Astrocyte of the spinal cord (primary cell): ENCODE data around the gene PTPRN.
"Not testable (repeated sequence)": the region's sequence is repeated elsewhere in the genome, so short reads cannot be mapped to it uniquely, and the experiment has no call there.

Experiments used
- DNase-seq: peaks from one replicate; pipeline ENCODE4 v3.0.0; 2011; ENCODE audit warnings: low read depth, low spot score
- H3K4me3 ChIP-seq: 2 replicates; pipeline ENCODE4 v1.5.1; 2011; ENCODE audit warnings: low read depth, mild to moderate bottlenecking, low read length, moderate library complexity
- CTCF ChIP-seq: IDR thresholded peaks from 2 replicates; pipeline ENCODE4 v1.5.1; 2012; ENCODE audit warnings: low read depth, mild to moderate bottlenecking, low read length, inconsistent platforms
- in situ Hi-C: cut with HindIII; loops from 2 replicates; pipeline ENCODE4 v1.10.0; 2017; ENCODE audit warnings: low sequenced_read_pairs

Gene PTPRN

GRCh38 chr2:219331560-219332213 lies 22.5 kb upstream of the PTPRN start:
- DNase-seq = peak; percentile 5
- in situ Hi-C loops = no loop called here

GRCh38 chr2:219327719-219328118 lies 18.5 kb upstream of the PTPRN start:
- no peak overlapping the region for H3K4me3 ChIP-seq
- in situ Hi-C loops = no loop called here
- TF ChIP-seq CTCF = no peak
- no peak for DNase-seq

More at GRCh38 chr2:219331560-219332213, 22.5 kb upstream of the PTPRN start:
- TF ChIP-seq CTCF = no peak
- no peak overlapping the region for H3K4me3 ChIP-seq

DNA sequence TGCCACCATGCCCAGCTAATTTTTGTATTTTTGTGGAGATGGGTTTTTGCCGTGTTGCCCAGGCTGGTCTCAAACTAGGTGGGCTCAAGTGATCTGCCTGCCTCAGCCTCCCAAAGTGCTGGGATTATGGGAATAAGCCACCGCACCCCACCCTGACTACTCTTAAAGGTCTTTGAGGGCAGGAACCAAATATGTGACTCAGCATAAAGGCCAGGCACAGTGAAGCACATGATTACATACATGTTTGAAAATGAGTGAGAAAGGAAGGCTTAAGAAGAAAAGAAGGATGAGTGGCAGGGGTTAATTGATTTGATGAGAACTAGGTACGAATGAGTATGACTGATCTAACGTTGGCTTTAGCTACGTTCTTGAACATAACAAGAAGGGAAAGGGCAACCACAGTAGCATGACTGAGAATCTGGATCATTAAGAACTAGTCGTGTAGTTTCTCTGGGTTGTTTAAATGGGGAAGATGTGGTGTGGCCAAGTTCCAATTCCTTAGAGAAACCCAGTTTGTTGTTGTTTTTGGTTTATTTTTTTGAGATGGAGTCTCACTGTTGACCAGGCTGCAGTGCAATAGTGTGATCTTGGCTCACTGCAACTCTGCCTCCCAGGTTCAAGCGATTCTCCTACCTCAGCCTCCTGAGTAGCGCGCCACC lies 16.6 kb upstream of the PTPRN start:
- in situ Hi-C loops = no loop called here
- DNase-seq = no peak
- H3K4me3 ChIP-seq = no peak overlapping the region
- no peak for TF ChIP-seq CTCF

GRCh38 chr2:219325136-219325535 lies 15.9 kb upstream of the PTPRN start:
- in situ Hi-C loops = no loop called here
- no peak for DNase-seq
- TF ChIP-seq CTCF = no peak
- H3K4me3 ChIP-seq = no peak overlapping the region

- in situ Hi-C loops = no loop called here
- no peak for DNase-seq
- no peak for TF ChIP-seq CTCF
- no peak overlapping the region for H3K4me3 ChIP-seq
Observed at GRCh38 chr2:219323434-219323833, 14.2 kb upstream of the PTPRN start.

GRCh38 chr2:219314804-219315468 lies 5.7 kb upstream of the PTPRN start:
- DNase-seq = peak; percentile 33
- in situ Hi-C loops = no loop called here
- H3K4me3 ChIP-seq = no peak overlapping the region
- TF ChIP-seq CTCF = no peak

- H3K4me3 ChIP-seq, DNase-seq, in situ Hi-C loops: not testable (repeated sequence)
Observed at GRCh38 chr2:219312683-219313263, 3.6 kb upstream of the PTPRN start.
